IMR-90 (cell line): ENCODE measurements around the gene ELAVL1. TPM values are rescaled to one million over a fixed set of nuclear protein-coding genes. Genes with fewer than 3 reads are reported as not detected.

ENCODE experiments used
- ATAC-seq: fragments of 200-7000 bp; cut with Tn5 transposase; 2 replicates; pipeline ENCODE4 v1.9.1; 2020; ENCODE audit warnings: low read depth, mild to moderate bottlenecking, moderate library complexity
- BruUV-seq: library from RNA; stranded (reverse); fragments of 400-500 nt; replicated peaks from 2 replicates; lab custom pipeline; 2021; lab: Mats Ljungman, UMichigan
- CTCF ChIA-PET: fragments of 300-600 bp; formaldehyde crosslinking; extraction: SDS; loops from one replicate; lab custom pipeline; 2021; ENCODE audit warnings: antibody characterized with exemption; lab: Yijun Ruan, JAX
- POLR2A ChIA-PET: fragments of 300-600 bp; sonication (Branson Sonifier 250); formaldehyde crosslinking; loops from one replicate; lab custom pipeline; 2022; ENCODE audit warnings: antibody characterized with exemption; ENCODE audit not compliant: unreplicated experiment; lab: Charles Lee
- DNase-seq: peaks from one replicate; pipeline ENCODE4 v3.0.0; 2013
- H2AFZ ChIP-seq: replicated peaks from 2 replicates; pipeline ENCODE3; 2013; ENCODE audit warnings: low read length, mild to moderate bottlenecking; ENCODE audit not compliant: poor library complexity
- H2AK5ac ChIP-seq: 2 replicates; pipeline ENCODE4 v1.6.1; 2013; ENCODE audit warnings: low read depth, low read length, inconsistent platforms
- H2AK9ac ChIP-seq: replicated peaks from 2 replicates; pipeline ENCODE3; 2013; ENCODE audit warnings: mild to moderate bottlenecking, low read depth, low read length, moderate library complexity; ENCODE audit not compliant: poor library complexity
- H2BK120ac ChIP-seq: 2 replicates; pipeline ENCODE4 v1.6.1; 2013; ENCODE audit warnings: low read depth, low read length, inconsistent platforms
- H2BK15ac ChIP-seq: 3 replicates; pipeline ENCODE4 v1.6.1; 2013; ENCODE audit warnings: low read depth, low read length, inconsistent platforms
- H2BK20ac ChIP-seq: 2 replicates; pipeline ENCODE4 v1.6.1; 2013; ENCODE audit warnings: low read depth, mild to moderate bottlenecking, inconsistent platforms, low read length, moderate library complexity
- H2BK5ac ChIP-seq: 2 replicates; pipeline ENCODE4 v1.6.1; 2013; ENCODE audit warnings: mild to moderate bottlenecking, low read depth, low read length, inconsistent platforms; ENCODE audit not compliant: poor library complexity, severe bottlenecking
- H3K14ac ChIP-seq: replicated peaks from 2 replicates; pipeline ENCODE4 v1.6.1; 2013; ENCODE audit warnings: low read depth, low read length, inconsistent platforms
- H3K18ac ChIP-seq: 2 replicates; pipeline ENCODE4 v1.6.1; 2013; ENCODE audit warnings: low read depth, low read length, control low read depth
- H3K23ac ChIP-seq: 2 replicates; pipeline ENCODE4 v1.6.1; 2013; ENCODE audit warnings: low read depth, low read length, inconsistent platforms
- H3K27ac ChIP-seq: 2 replicates; pipeline ENCODE4 v1.5.1; 2013; ENCODE audit warnings: mild to moderate bottlenecking, control low read depth, low read length; ENCODE audit not compliant: insufficient read depth
- H3K27me3 ChIP-seq: 2 replicates; pipeline ENCODE4 v1.6.1; 2013; ENCODE audit warnings: low read length; ENCODE audit not compliant: control insufficient read depth, insufficient read depth
- H3K36me3 ChIP-seq: 2 replicates; pipeline ENCODE4 v1.6.1; 2013; ENCODE audit warnings: low read length, mixed read lengths; ENCODE audit not compliant: control insufficient read depth, insufficient read depth
- H3K4ac ChIP-seq: 2 replicates; pipeline ENCODE4 v1.6.1; 2013; ENCODE audit warnings: low read depth, low read length, inconsistent platforms
- H3K4me1 ChIP-seq: 2 replicates; pipeline ENCODE4 v1.6.1; 2013; ENCODE audit warnings: low read length, mixed read lengths; ENCODE audit not compliant: control insufficient read depth, insufficient read depth
- H3K4me2 ChIP-seq: 2 replicates; pipeline ENCODE4 v1.6.1; 2013; ENCODE audit warnings: low read depth, mild to moderate bottlenecking, control low read depth, low read length, moderate library complexity
- H3K4me3 ChIP-seq: 2 replicates; pipeline ENCODE4 v1.5.1; 2013; ENCODE audit warnings: low read depth, mild to moderate bottlenecking, control low read depth, low read length, moderate library complexity; ENCODE audit not compliant: insufficient read depth
- H3K56ac ChIP-seq: 2 replicates; pipeline ENCODE4 v1.6.1; 2013; ENCODE audit warnings: low read length, inconsistent platforms; ENCODE audit not compliant: insufficient read depth; ENCODE audit errors: extremely low read depth
- H3K79me1 ChIP-seq, 2 experiments: 2 replicates each; pipeline ENCODE4 v1.6.1; 2013; ENCODE audit warnings: low read length in 2 of 2, inconsistent platforms in 1 of 2, low read depth in 1 of 2
- H3K9ac ChIP-seq: 2 replicates; pipeline ENCODE4 v1.6.1; 2013; ENCODE audit warnings: low read depth, low read length, control low read depth
- H3K9me1 ChIP-seq: 2 replicates; pipeline ENCODE4 v1.6.1; 2013; ENCODE audit warnings: low read length, inconsistent platforms; ENCODE audit not compliant: insufficient read depth
- H3K9me3 ChIP-seq: 2 replicates; pipeline ENCODE4 v1.6.1; 2013; ENCODE audit warnings: low read length; ENCODE audit not compliant: control insufficient read depth, insufficient read depth
- H4K20me1 ChIP-seq: 2 replicates; pipeline ENCODE4 v1.6.1; 2013; ENCODE audit warnings: low read length, inconsistent platforms; ENCODE audit not compliant: insufficient read depth
- H4K5ac ChIP-seq: 2 replicates; pipeline ENCODE4 v1.6.1; 2013; ENCODE audit warnings: mild to moderate bottlenecking, low read depth, low read length, control low read depth
- H4K8ac ChIP-seq, 2 experiments: 2 replicates each; pipeline ENCODE4 v1.6.1; 2013; ENCODE audit warnings: low read depth in 2 of 2, low read length in 2 of 2, control low read depth in 1 of 2, inconsistent platforms in 1 of 2
- H4K91ac ChIP-seq: 2 replicates; pipeline ENCODE4 v1.6.1; 2013; ENCODE audit warnings: low read depth, low read length, inconsistent platforms; ENCODE audit not compliant: insufficient read depth
- BHLHE40 ChIP-seq: fragments of 150-350 bp; IDR thresholded peaks from 2 replicates; pipeline ENCODE4 v1.6.1; 2016; ENCODE audit warnings: mild to moderate bottlenecking, low read depth, low read length
- CEBPB ChIP-seq: IDR thresholded peaks from 2 replicates; pipeline ENCODE4 v1.6.1; 2012; ENCODE audit warnings: low read depth, low read length, improper control_type of control experiment
- CHD1 ChIP-seq: IDR thresholded peaks from 2 replicates; pipeline ENCODE4 v1.6.1; 2012; ENCODE audit warnings: low read depth, low read length, improper control_type of control experiment
- FOS ChIP-seq: fragments of 150-350 bp; IDR thresholded peaks from 2 replicates; pipeline ENCODE4 v1.6.1; 2016; ENCODE audit warnings: low read depth, low read length
- MAFK ChIP-seq: IDR thresholded peaks from 2 replicates; pipeline ENCODE4 v1.6.1; 2012; ENCODE audit warnings: low read depth, low read length, improper control_type of control experiment
- MAZ ChIP-seq: IDR thresholded peaks from 2 replicates; pipeline ENCODE4 v1.6.1; 2012; ENCODE audit warnings: low read depth, mild to moderate bottlenecking, low read length, improper control_type of control experiment, moderate library complexity, borderline replicate concordance
- MXI1 ChIP-seq: IDR thresholded peaks from 2 replicates; pipeline ENCODE4 v1.6.1; 2012; ENCODE audit warnings: low read depth, mild to moderate bottlenecking, low read length, moderate library complexity, borderline replicate concordance
- NFE2L2 ChIP-seq: fragments of 150-350 bp; IDR thresholded peaks from 2 replicates; pipeline ENCODE4 v1.6.1; 2016; ENCODE audit warnings: low read depth, mild to moderate bottlenecking, low read length
- POLR2A ChIP-seq: IDR thresholded peaks from 2 replicates; pipeline ENCODE4 v1.6.1; 2012; ENCODE audit warnings: mild to moderate bottlenecking, low read depth, low read length
- RAD21 ChIP-seq: IDR thresholded peaks from 2 replicates; pipeline ENCODE4 v1.6.1; 2012; ENCODE audit warnings: low read length, improper control_type of control experiment
- RCOR1 ChIP-seq: IDR thresholded peaks from 2 replicates; pipeline ENCODE4 v1.6.1; 2012; ENCODE audit warnings: mild to moderate bottlenecking, low read length, improper control_type of control experiment; ENCODE audit not compliant: insufficient replicate concordance
- RFX5 ChIP-seq: IDR thresholded peaks from 2 replicates; pipeline ENCODE4 v1.8.0; 2012; ENCODE audit warnings: low read depth, mild to moderate bottlenecking, low read length, moderate library complexity
- SMC3 ChIP-seq: fragments of 150-350 bp; IDR thresholded peaks from 2 replicates; pipeline ENCODE4 v1.6.1; 2016; ENCODE audit warnings: low read depth, mild to moderate bottlenecking, antibody characterized with exemption, low read length, moderate library complexity
- USF2 ChIP-seq: fragments of 150-350 bp; IDR thresholded peaks from 2 replicates; pipeline ENCODE4 v1.6.1; 2017; ENCODE audit warnings: mild to moderate bottlenecking, antibody characterized with exemption, low read length, low read depth
- WGBS, 2 experiments: methylation state at CpG; one replicate each; pipeline versions ENCODE4 v1.1.5 to v1.1.7; 2013; ENCODE audit warnings: missing lambda C conversion rate in 2 of 2; ENCODE audit not compliant: insufficient read length in 1 of 2; ENCODE audit errors: extremely low coverage in 2 of 2; 5-methylcytosine and 5-hydroxymethylcytosine counted together
- dilution Hi-C: fragments of 300-500 bp; cut with HindIII; formaldehyde crosslinking; loops from one replicate; pipeline ENCODE4 v1.14.3; 2018; ENCODE audit warnings: low sequenced_read_pairs; ENCODE audit not compliant: unreplicated experiment
- in situ Hi-C: fragments of 300-500 bp; cut with MboI; formaldehyde crosslinking; loops from 3 replicates; pipeline ENCODE4 v1.14.3; 2019; ENCODE audit warnings: low sequenced_read_pairs, inconsistent platforms, mixed read lengths
- intact Hi-C: fragments of 100-400 bp; cut with micrococcal nuclease; formaldehyde crosslinking; loops from 2 replicates; pipeline ENCODE4 v1.10.0; 2022
- polyA plus RNA-seq, 3 experiments: library from polyadenylated mRNA; depleted of rRNA; stranded (reverse); fragments of >200 nt; gene quantifications; 2 replicates each; pipeline ENCODE4 v1.2.3, GENCODE V29; 2012; ENCODE audit warnings: low replicate concordance in 1 of 3
- total RNA-seq: library from RNA; depleted of rRNA; stranded (reverse); fragments of >200 nt; gene quantifications from 2 replicates; pipeline ENCODE4 v1.2.3, GENCODE V29; 2012
- TF ChIP-seq, protein P1 (sequence below): fragments of 150-350 bp; IDR thresholded peaks from 2 replicates; pipeline ENCODE4 v1.6.1; 2016; ENCODE audit warnings: low read depth, mild to moderate bottlenecking, low read length, moderate library complexity, borderline replicate concordance
- TF ChIP-seq, protein P2 (sequence below): conservative IDR thresholded peaks from 2 replicates; pipeline ENCODE4 v1.5.1; 2012; ENCODE audit warnings: mild to moderate bottlenecking, low read depth, low read length, improper control_type of control experiment

ELAVL1 gene
- total and polyA plus RNA-seq, 2 of the 4 experiments (the other 2 are of a cell fraction), result 55.6 to 59.0 TPM

- CTCF ChIA-PET, result no interaction called here
- intact Hi-C loops, result no loop called here
- no peak overlapping the region for H3K56ac ChIP-seq
Measured at GRCh38 chr19:7959211-7959610, 46.2 kb downstream of the ELAVL1 start.

More at GRCh38 chr19:7959211-7959610, 46.2 kb downstream of the ELAVL1 start:
- Histone ChIP-seq H2AFZ (no peak overlapping the region), H3K4me3 (no peak overlapping the region), H3K23ac (no peak overlapping the region), H3K18ac (no peak overlapping the region), H2BK120ac (no peak overlapping the region), H3K9me3 (no peaks in the 10 kb centered on the region), H4K20me1 (peaks cover 7% of the 10 kb centered on the region), H3K27ac (no peak overlapping the region), H3K14ac (no peak overlapping the region), H2BK15ac (no peak overlapping the region), H3K27me3 (no peaks in the 10 kb centered on the region), H3K9me1 (no peaks in the 10 kb centered on the region), H2BK5ac (no peak overlapping the region), H3K79me1 (peaks cover 0 to 3% of the 10 kb centered on the region in 2 experiments; a peak in 1 of 4 replicates), H3K4me2 (no peak overlapping the region), H4K91ac (no peak overlapping the region), H4K5ac (no peak overlapping the region), H3K4me1 (no peaks in the 10 kb centered on the region), H3K9ac (no peak overlapping the region), H2AK5ac (no peak overlapping the region), H3K36me3 (peaks cover 34% of the 10 kb centered on the region), H3K4ac (no peak overlapping the region), H2BK20ac (no peak overlapping the region), H2AK9ac (no peak overlapping the region), H4K8ac (no peak overlapping the region)
- 70% methylated on average over 2 of the region's 6 CpGs; no CpG with 5 or more reads in 1 of the 2 experiments for WGBS, 2 experiments
- in situ Hi-C loops (no loop called here), dilution Hi-C loops (no loop called here)
- ATAC-seq (no peak), DNase-seq (no peak)
- POLR2A ChIA-PET, result interaction anchor here (0.7 kb wide), 1 partner anchor 1652 kb away, joined by 4 read pairs; no protein-coding TSS in a partner anchor
- TF ChIP-seq CHD1 (no peak), RFX5 (no peak), BHLHE40 (no peak), RCOR1 (no peak), RAD21 (no peak), MAFK (no peak), SMC3 (no peak), MAZ (no peak), MXI1 (no peak), POLR2A (no peak), FOS (no peak), CEBPB (no peak), USF2 (no peak), NFE2L2 (no peak)
- TF ChIP-seq, protein P1, sequence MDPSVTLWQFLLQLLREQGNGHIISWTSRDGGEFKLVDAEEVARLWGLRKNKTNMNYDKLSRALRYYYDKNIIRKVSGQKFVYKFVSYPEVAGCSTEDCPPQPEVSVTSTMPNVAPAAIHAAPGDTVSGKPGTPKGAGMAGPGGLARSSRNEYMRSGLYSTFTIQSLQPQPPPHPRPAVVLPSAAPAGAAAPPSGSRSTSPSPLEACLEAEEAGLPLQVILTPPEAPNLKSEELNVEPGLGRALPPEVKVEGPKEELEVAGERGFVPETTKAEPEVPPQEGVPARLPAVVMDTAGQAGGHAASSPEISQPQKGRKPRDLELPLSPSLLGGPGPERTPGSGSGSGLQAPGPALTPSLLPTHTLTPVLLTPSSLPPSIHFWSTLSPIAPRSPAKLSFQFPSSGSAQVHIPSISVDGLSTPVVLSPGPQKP, result no peak
- TF ChIP-seq, protein P2, sequence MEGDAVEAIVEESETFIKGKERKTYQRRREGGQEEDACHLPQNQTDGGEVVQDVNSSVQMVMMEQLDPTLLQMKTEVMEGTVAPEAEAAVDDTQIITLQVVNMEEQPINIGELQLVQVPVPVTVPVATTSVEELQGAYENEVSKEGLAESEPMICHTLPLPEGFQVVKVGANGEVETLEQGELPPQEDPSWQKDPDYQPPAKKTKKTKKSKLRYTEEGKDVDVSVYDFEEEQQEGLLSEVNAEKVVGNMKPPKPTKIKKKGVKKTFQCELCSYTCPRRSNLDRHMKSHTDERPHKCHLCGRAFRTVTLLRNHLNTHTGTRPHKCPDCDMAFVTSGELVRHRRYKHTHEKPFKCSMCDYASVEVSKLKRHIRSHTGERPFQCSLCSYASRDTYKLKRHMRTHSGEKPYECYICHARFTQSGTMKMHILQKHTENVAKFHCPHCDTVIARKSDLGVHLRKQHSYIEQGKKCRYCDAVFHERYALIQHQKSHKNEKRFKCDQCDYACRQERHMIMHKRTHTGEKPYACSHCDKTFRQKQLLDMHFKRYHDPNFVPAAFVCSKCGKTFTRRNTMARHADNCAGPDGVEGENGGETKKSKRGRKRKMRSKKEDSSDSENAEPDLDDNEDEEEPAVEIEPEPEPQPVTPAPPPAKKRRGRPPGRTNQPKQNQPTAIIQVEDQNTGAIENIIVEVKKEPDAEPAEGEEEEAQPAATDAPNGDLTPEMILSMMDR, result no peak
- BruUV-seq, result no TSS peak
